GM19035 (cell line): ENCODE results near the gene SCUBE3.

Experiments used
- ATAC-seq: cut with Tn5 transposase; IDR thresholded peaks from one replicate; pipeline ENCODE4 v1.9.1; 2021; ENCODE audit not compliant: unreplicated experiment

Gene SCUBE3

DNA sequence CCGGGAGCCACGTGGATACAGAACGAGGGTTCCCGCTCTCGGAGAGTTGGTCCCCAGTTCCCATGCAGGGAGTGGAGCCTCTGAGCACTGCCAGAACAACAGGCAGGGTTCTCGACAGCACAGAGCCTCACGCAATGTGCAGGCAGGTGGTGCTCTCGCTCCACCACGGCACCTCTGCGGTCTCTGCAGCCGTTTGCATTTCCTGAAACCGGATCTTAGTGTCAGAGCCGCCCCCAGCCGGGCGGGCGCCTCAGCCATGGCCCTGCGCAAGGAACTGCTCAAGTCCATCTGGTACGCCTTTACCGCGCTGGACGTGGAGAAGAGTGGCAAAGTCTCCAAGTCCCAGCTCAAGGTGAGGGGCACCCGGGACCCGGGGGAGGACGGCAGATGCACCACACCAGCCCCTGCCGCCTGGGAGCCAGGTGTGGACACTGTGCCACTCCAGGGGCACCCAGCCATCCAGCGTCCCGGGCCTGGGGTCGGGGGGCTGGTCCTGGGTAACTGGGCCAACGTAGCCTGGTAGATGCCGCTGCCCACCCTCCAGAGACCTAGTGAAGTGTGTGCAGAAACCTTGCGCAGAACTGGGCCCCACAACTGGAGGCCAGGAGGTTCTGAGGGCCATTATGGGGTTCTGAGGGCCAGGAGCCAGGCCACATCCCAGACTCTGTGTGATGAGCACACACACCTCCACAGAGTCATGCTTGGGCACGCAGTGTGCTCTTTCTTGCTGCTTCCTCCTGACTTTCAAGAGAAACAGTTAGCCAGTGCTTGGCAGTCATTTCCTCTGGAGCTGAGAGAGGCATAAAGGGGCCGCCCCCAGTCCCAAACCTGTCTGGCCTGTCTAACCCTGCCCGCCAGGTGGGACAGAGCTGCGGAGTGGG is 84.1 kb downstream of the SCUBE3 start, which contains the start of gene DEF6:
DEF6 (plus strand) TSS at position 218 of the 881 bp plus-strand sequence; CDS start at position 257, 39 bp downstream.
- peak; percentile 70 for ATAC-seq

DNA sequence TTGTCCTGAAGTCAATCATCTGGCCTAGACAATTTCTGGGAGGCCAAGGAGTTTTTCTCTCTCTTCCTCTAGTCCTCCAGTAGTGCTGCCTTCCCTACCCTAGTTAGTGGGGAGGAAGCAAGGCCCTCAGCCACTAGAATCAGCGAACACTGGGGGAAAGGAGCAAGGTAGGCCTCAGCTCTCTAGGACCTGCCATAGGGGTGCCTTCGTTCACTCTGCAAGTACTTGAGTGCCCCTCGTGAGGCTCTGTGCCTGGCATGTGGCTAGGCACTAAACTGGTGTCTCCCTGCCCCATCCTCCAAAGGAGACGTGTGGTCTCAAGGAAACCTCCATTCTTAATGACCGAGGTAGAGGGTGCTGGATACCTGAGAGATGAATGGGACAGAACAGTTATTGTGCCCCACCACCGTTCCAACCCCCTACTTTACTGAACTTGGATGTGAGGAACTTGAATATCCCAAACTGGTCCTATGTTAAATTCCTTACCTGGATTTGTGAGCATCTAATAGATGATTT is 84.9 kb downstream of the SCUBE3 start:
- no peak for ATAC-seq

DNA sequence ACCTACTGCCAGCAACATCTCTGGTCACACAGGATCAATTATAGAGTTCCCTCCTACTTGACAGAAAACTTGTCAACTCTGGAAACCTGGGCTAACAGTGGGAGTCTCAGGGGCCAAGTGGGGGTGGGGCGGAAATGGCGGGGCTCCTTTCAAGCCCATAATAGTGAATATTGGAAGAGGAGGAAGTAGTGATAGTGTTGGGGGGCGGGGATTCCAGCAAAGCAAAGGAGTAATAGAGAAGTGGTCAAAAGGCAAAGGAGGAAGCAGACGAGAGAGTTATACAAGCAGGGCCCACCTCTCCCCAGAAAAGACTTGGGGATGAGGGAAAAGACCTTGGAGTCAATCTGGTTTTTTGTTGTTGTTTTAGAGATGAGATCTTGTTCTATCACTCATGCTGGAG is 85.9 kb downstream of the SCUBE3 start:
- no peak for ATAC-seq

DNA sequence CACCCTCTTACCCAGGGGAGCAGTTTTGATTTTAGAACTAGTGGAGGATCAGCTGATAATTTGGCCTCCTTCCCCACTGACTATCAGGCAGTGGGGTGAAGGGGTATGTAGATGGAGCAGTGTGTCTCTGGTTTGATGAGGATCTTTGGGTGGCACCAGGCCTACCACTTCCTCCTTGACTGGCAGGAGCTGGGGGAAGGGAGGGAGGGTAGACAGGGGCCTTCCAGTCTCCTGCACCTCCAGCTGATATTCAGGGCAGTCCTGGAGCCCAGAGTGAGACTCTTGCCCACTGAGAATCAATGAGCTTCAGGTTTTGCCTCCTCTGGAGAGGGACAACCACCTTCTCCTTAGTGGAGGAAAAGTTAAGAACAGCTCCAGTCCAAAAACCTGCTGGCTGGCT is 87.1 kb downstream of the SCUBE3 start:
- ATAC-seq: no peak
